ENCODE data around the gene BCAT1.
A peak's percentile ranks its signal among the peaks of the same experiment; 100 is the strongest.

Gene BCAT1

DNA sequence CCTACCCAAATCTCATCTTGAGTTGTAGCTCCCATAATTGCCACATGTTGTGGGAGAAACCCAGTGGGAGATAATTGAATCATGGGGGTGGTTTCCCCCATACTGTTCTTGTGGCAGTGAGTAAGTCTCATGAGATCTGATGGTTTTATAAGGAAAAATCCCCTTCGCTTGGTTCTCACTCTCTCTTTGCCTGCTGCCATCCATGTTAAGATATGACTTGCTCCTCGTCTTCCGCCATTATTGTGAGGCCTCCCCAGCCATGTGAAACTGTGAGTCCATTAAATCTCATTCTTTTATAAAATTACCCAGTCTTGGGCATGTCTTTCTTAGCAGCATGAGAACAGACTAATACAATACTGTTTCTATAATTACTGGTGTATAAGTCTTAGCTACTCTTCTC, 6.5 kb upstream of the BCAT1 start:
- H3K27ac ChIP-seq, result no peak overlapping the region
- TF ChIP-seq, protein P1, sequence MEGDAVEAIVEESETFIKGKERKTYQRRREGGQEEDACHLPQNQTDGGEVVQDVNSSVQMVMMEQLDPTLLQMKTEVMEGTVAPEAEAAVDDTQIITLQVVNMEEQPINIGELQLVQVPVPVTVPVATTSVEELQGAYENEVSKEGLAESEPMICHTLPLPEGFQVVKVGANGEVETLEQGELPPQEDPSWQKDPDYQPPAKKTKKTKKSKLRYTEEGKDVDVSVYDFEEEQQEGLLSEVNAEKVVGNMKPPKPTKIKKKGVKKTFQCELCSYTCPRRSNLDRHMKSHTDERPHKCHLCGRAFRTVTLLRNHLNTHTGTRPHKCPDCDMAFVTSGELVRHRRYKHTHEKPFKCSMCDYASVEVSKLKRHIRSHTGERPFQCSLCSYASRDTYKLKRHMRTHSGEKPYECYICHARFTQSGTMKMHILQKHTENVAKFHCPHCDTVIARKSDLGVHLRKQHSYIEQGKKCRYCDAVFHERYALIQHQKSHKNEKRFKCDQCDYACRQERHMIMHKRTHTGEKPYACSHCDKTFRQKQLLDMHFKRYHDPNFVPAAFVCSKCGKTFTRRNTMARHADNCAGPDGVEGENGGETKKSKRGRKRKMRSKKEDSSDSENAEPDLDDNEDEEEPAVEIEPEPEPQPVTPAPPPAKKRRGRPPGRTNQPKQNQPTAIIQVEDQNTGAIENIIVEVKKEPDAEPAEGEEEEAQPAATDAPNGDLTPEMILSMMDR (conservative IDR thresholded peaks at IDR 0.05), result no peak
- no peak for TF ChIP-seq ZFX (IDR thresholded peaks at IDR 0.05)

DNA sequence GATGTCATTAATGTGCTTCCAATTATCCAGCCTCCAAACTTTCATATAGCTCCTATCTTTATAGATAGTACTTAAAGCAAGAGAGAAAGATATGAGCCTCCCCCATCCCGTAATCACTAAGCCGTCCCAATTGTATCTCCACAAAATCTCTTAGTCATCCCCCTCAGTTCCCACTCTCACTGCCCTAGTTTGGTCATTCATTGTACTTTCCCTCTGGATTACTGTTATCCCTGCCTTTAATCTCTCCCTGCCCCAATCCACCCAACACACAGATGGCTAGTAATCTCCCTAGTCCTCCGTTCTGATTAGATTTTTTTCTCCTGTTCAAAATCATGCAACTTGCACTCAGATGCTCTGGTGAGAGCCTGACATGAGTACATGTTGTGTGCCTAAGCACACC, 5.4 kb upstream of the BCAT1 start:
- no peak overlapping the region for H3K27ac ChIP-seq
- no peak for TF ChIP-seq ZFX (IDR thresholded peaks at IDR 0.05)
- TF ChIP-seq, protein P1 (conservative IDR thresholded peaks at IDR 0.05), result no peak

DNA sequence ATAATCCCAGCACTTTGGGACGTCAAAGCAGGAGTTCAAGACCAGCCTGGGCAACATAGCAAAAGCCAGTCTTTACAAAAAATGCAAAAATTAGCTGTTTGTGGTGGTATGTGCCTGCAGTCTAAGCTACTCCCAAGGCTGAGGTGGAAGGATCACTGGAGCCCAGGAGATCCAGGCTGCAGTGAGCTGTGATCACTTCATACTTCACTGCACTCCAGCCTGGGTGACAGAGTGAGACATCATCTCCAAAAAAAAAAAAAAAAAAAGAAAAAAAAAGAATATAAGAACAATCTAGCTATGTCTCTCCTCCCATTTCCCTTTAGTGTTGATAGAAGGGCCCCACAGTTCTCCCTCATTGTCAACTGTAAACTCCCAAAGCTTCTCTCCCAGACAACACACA, 3.5 kb upstream of the BCAT1 start:
- no peak for TF ChIP-seq ZFX (IDR thresholded peaks at IDR 0.05)
- TF ChIP-seq, protein P1 (conservative IDR thresholded peaks at IDR 0.05), result no peak
- H3K27ac ChIP-seq, result no peak overlapping the region

DNA sequence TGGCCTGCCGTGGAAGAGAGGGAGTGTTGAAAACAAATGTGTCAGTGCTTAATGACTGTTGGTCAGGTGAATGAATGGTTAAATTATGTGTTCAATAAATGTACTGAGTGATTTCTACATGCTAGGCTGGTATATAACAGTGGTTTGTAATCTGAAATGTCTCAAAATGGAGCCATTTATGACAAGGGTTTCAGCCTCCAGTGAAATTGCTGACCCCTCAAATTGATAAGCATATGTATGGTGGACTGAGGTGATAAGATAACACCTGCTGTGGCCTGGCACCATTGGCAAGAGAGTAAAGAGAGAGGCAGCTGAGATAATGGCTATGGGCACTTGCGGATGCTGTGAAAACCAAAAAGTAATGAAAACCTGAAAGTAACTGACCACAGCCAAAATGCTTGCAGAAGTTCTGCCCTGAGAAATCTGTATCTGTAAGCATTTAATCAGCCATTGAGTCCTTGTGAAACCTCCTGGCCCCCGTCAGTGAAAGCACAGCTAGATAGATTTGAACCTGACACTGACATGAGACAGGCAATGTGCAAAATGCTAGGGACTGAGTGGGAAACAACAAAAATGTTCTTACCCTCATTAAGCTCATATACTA, 1.4 kb upstream of the BCAT1 start:
- TF ChIP-seq, protein P1 (conservative IDR thresholded peaks at IDR 0.05), result no peak
- no peak overlapping the region for H3K27ac ChIP-seq

DNA sequence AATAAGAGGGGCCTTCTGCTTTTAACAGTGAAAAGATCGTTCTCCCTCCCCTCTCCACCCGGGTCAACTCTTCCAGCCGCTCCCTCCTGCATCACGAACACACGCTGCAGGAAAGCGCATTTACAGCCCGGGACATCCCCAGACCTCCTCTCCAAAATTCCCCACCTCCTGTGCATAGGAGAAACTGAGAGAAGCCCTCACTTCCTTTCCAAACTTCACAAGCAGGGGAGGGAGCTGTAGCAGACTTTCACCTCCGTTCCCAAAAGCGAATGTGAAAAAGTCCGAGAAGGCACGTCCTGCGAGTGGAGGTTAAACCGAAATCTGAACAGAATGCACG, 513 bp downstream of the BCAT1 start:
- H3K27ac ChIP-seq, result peak overlapping the region; percentile 56
- TF ChIP-seq ZFX (IDR thresholded peaks at IDR 0.05), result no peak
- TF ChIP-seq, protein P1 (conservative IDR thresholded peaks at IDR 0.05), result no peak

DNA sequence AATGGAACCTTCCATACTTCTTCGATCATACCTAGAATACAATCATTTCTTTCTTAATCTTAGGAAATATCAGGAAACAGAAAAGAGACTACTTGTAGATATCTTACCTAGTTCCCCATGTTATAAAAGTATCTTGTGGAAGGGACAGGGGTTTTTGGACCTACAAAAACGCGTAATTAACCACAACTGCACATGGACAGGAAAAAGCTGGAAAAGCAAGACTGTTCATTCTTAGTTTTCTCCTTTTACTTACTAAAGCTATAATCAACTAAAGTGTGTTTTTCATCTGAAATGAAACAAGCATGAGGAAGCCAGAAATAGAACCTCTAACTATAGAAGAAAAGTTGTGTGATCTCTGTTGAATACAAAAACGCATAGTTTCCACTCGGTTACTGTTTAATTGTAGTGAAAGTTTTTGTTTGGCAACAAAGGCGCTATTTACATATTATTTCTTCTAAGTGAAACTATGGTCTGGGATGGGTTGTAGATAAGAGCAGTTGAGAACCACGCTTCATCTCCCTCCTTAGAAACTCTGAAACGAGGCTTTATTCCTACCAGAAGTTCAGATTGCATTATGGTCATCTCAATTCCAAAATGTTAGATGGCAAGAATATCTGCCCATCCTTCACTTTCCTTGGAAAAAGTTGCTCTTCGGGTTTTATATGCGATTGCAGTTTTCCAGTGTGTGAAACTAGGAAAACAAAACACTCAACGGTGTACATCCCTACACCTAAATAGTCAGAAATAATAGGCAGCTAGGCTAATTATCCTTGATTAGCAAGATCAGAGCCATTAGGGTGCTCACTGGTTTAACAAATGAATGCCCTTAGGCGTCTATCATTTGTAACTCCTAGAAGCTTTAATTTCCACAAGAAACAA, 1.1 kb downstream of the BCAT1 start:
- H3K27ac ChIP-seq, result peak overlapping the region; percentile 56
- TF ChIP-seq, protein P1 (conservative IDR thresholded peaks at IDR 0.05), result no peak
- TF ChIP-seq ZFX (IDR thresholded peaks at IDR 0.05), result no peak

DNA sequence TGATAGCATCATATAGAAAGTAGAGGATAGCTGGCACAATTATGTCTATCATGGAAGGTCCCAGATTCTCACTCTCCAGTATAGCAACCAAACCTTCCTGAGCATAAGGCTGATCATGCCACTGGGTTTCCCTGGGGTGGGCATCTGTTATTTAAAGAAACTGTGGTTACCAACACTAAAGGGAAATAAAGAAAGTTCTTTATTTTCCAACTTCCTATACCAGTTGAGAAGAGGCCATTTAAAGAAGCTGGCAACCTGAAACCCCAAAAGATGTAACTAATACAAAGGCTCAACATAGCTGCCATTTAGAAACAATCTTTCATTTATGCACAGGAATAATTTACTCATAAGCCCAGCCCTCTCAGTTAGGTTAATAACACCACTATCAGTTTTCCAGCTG, 3.1 kb downstream of the BCAT1 start:
- H3K27ac ChIP-seq, result no peak overlapping the region
- no peak for TF ChIP-seq ZFX (IDR thresholded peaks at IDR 0.05)
- TF ChIP-seq, protein P1 (conservative IDR thresholded peaks at IDR 0.05), result no peak
